NCI-H748 (cell line): Measurements from ENCODE around the gene NUP93.
A peak's percentile ranks its signal among the peaks of the same experiment; 100 is the strongest.
"Not testable (repeated sequence)": the region's sequence is repeated elsewhere in the genome, so short reads cannot be mapped to it uniquely, and the experiment has no call there.

Experiments used
- DNase-seq: peaks from one replicate; lab custom pipeline; 2025; ENCODE audit not compliant: unreplicated experiment; lab: John Stamatoyannopoulos, UW

Gene NUP93

GRCh38 chr16:56865394-56866062, 135.6 kb downstream of the NUP93 start:
- DNase-seq: no peak

- peak; percentile 49 for DNase-seq
These were observed 137.3 kb downstream of the NUP93 start for GRCh38 chr16:56866955-56867830.

- no peak for DNase-seq
These were observed 138.2 kb downstream of the NUP93 start for GRCh38 chr16:56868175-56868574.

GRCh38 chr16:56868766-56869165, 138.8 kb downstream of the NUP93 start:
- DNase-seq: not testable (repeated sequence)

- no peak for DNase-seq
These were observed 139.8 kb downstream of the NUP93 start for GRCh38 chr16:56869513-56870275.

- DNase-seq: no peak
These were observed 140.5 kb downstream of the NUP93 start for GRCh38 chr16:56870276-56870888.

GRCh38 chr16:56871172-56871593, 141.3 kb downstream of the NUP93 start:
- DNase-seq: no peak

GRCh38 chr16:56872863-56873391, 143.0 kb downstream of the NUP93 start:
- no peak for DNase-seq

GRCh38 chr16:56874800-56875199, 144.9 kb downstream of the NUP93 start:
- DNase-seq: no peak

GRCh38 chr16:56876048-56876447, 146.1 kb downstream of the NUP93 start:
- no peak for DNase-seq

GRCh38 chr16:56877486-56878182, 147.7 kb downstream of the NUP93 start:
- DNase-seq: no peak

- DNase-seq: no peak
These were observed 148.4 kb downstream of the NUP93 start for GRCh38 chr16:56878282-56878854.

GRCh38 chr16:56879276-56879675, 149.3 kb downstream of the NUP93 start:
- no peak for DNase-seq

- no peak for DNase-seq
These were observed 150.2 kb downstream of the NUP93 start for GRCh38 chr16:56880176-56880575.

GRCh38 chr16:56880685-56881084, 150.8 kb downstream of the NUP93 start:
- DNase-seq: no peak

GRCh38 chr16:56882077-56882800, 152.3 kb downstream of the NUP93 start:
- no peak for DNase-seq

- DNase-seq: no peak
These were observed 153.7 kb downstream of the NUP93 start for GRCh38 chr16:56883586-56883985.

GRCh38 chr16:56884026-56884582, 154.2 kb downstream of the NUP93 start:
- DNase-seq: no peak

- not testable (repeated sequence) for DNase-seq
These were observed 155.0 kb downstream of the NUP93 start for GRCh38 chr16:56884929-56885328.
